WERI-Rb-1 (cell line): Measurements from ENCODE around the gene TRMT61B.

Source experiments
- DNase-seq: peaks from one replicate; pipeline ENCODE4 v3.0.0-alpha.2; 2020
- H3K27ac ChIP-seq: fragments of 250-450 bp; sonication (Bioruptor Pico); 2 replicates; pipeline ENCODE4 v1.5.1; 2020; ENCODE audit warnings: mild to moderate bottlenecking, moderate library complexity
- H3K27me3 ChIP-seq: fragments of 250-450 bp; sonication (Bioruptor Pico); 2 replicates; pipeline ENCODE4 v1.5.1; 2021; ENCODE audit warnings: mild to moderate bottlenecking, low read depth, moderate library complexity; ENCODE audit not compliant: insufficient read depth, severe bottlenecking
- H3K36me3 ChIP-seq: fragments of 250-450 bp; sonication (Bioruptor Pico); 2 replicates; pipeline ENCODE4 v1.5.1; 2020; ENCODE audit warnings: mild to moderate bottlenecking, moderate library complexity
- H3K4me3 ChIP-seq: 2 replicates; pipeline ENCODE4 v1.5.1; 2011; ENCODE audit warnings: low read depth, mild to moderate bottlenecking, control low read depth, low read length
- H3K9me3 ChIP-seq: fragments of 250-450 bp; sonication (Bioruptor Pico); 2 replicates; pipeline ENCODE4 v1.5.1; 2021; ENCODE audit warnings: mild to moderate bottlenecking, moderate library complexity; ENCODE audit not compliant: severe bottlenecking
- TF ChIP-seq, protein P1 (sequence below): IDR thresholded peaks from 2 replicates; pipeline ENCODE4 v1.5.1; 2011; ENCODE audit warnings: low read depth, mild to moderate bottlenecking, control low read depth, inconsistent platforms, low read length

TRMT61B gene

GRCh38 chr2:28855977-28856376 is 14.1 kb downstream of the TRMT61B start:
- Histone ChIP-seq H3K27ac (no peak overlapping the region), H3K36me3 (peaks cover 34% of the 10 kb centered on the region)
- DNase-seq: no peak

DNA sequence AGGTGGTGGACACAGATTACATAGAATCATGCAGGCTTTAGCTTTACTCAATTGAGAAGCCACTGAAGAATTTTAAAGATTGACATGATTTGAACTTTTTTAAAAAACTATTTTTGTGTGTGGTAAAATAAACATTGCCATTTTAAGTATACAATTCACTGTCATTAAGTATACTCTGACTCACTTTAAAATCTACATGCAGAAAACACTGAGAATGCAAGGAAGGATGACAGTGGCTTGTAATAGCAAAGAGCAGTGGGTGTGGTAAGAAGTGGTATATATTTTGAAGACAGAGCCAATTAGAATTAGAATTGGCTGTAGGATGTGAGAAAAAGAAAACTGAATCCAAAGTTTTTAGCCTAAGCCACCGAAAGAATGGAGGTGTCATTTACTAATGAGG is 14.9 kb downstream of the TRMT61B start:
- Histone ChIP-seq H3K9me3 (no peaks in the 10 kb centered on the region), H3K27me3 (no peaks in the 10 kb centered on the region), H3K36me3 (peaks cover 27% of the 10 kb centered on the region), H3K27ac (no peak overlapping the region), H3K4me3 (no peak overlapping the region)
- TF ChIP-seq, protein P1, sequence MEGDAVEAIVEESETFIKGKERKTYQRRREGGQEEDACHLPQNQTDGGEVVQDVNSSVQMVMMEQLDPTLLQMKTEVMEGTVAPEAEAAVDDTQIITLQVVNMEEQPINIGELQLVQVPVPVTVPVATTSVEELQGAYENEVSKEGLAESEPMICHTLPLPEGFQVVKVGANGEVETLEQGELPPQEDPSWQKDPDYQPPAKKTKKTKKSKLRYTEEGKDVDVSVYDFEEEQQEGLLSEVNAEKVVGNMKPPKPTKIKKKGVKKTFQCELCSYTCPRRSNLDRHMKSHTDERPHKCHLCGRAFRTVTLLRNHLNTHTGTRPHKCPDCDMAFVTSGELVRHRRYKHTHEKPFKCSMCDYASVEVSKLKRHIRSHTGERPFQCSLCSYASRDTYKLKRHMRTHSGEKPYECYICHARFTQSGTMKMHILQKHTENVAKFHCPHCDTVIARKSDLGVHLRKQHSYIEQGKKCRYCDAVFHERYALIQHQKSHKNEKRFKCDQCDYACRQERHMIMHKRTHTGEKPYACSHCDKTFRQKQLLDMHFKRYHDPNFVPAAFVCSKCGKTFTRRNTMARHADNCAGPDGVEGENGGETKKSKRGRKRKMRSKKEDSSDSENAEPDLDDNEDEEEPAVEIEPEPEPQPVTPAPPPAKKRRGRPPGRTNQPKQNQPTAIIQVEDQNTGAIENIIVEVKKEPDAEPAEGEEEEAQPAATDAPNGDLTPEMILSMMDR: no peak
- DNase-seq: no peak

More at GRCh38 chr2:28855977-28856376, 14.1 kb downstream of the TRMT61B start:
- Histone ChIP-seq H3K4me3 (no peak overlapping the region), H3K9me3 (no peaks in the 10 kb centered on the region), H3K27me3 (no peaks in the 10 kb centered on the region)
- TF ChIP-seq, protein P1: no peak

- no peaks in the 10 kb centered on the region for H3K9me3 ChIP-seq
- TF ChIP-seq, protein P1: no peak
- peaks cover 5% of the 10 kb centered on the region for H3K36me3 ChIP-seq
- no peaks in the 10 kb centered on the region for H3K27me3 ChIP-seq
- no peak overlapping the region for H3K27ac ChIP-seq
- no peak for DNase-seq
- no peak overlapping the region for H3K4me3 ChIP-seq
Observed at GRCh38 chr2:28842042-28842441, 28.1 kb downstream of the TRMT61B start.

DNA sequence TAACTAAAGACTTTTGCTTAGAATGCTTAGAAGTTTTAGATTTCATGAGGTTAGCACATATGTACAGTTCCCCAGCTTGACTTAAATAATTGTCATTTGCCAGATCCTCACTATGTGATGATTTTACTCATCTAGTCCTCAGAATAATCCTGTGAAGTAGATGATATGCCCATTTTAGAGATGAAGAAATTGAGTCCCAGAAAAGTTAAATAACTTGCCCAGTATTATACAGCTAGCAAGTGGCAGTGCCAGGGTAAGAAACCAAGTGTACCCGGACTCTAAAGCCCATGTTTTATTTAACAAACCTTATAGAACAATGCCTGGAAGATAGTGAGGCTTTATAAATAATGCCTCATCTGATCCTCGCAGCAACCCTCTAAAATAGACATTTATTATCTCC is 31.1 kb downstream of the TRMT61B start:
- Histone ChIP-seq H3K4me3 (no peak overlapping the region), H3K27me3 (no peaks in the 10 kb centered on the region), H3K9me3 (no peaks in the 10 kb centered on the region), H3K36me3 (no peaks in the 10 kb centered on the region; the same call in 1 of the 2 replicates), H3K27ac (no peak overlapping the region)
- TF ChIP-seq, protein P1: no peak
- no peak for DNase-seq

DNA sequence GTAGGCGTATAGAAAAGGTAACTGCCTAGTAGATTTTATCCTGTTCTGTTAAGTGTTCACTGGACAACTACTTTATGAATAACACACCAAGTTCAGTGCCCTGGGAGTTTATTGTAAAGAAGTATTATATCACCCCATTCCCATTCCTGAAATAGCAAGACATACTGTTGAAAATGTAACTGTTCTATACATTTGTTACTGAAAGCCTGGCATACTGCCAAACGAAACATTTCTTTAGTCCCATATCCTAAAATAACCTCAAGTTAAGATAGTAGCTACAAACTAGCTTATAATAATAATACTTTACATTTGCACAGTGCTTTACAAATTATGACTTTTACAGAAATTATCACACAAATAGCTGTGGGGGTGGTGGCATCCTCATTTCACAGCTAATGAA is 34.3 kb downstream of the TRMT61B start:
- no peaks in the 10 kb centered on the region for H3K36me3 ChIP-seq
- H3K9me3 ChIP-seq: no peaks in the 10 kb centered on the region
- DNase-seq: no peak
- TF ChIP-seq, protein P1: no peak
- no peak overlapping the region for H3K4me3 ChIP-seq
- no peak overlapping the region for H3K27ac ChIP-seq
- H3K27me3 ChIP-seq: no peaks in the 10 kb centered on the region

- Histone ChIP-seq H3K27ac (no peak overlapping the region), H3K4me3 (no peak overlapping the region), H3K9me3 (no peaks in the 10 kb centered on the region), H3K36me3 (no peaks in the 10 kb centered on the region), H3K27me3 (no peaks in the 10 kb centered on the region)
- DNase-seq: no peak
- TF ChIP-seq, protein P1: no peak
Observed at GRCh38 chr2:28833740-28834470, 36.2 kb downstream of the TRMT61B start.
